K562 (cell line): ENCODE data around the gene TAS2R40. TPM values are rescaled to one million over a fixed set of nuclear protein-coding genes. Genes with fewer than 3 reads are reported as not detected.

Source experiments
- CHD1 ChIP-seq: fragments of 200-600 bp; sonication (generic); IDR thresholded peaks from one replicate; pipeline ENCODE4 v1.6.1; 2012; ENCODE audit warnings: mild to moderate bottlenecking, moderate library complexity, low read length, inconsistent platforms
- CREM ChIP-seq: IDR thresholded peaks from 2 replicates; pipeline ENCODE4 v1.6.1; 2014; ENCODE audit warnings: antibody characterized with exemption, low read depth
- DMBX1 ChIP-seq: fragments of 250-450 bp; sonication (Bioruptor Pico); IDR thresholded peaks from 2 replicates; pipeline ENCODE4 v1.8.0; 2022; ENCODE audit warnings: inconsistent platforms, mild to moderate bottlenecking, moderate library complexity, borderline replicate concordance
- ILF3 ChIP-seq: fragments of 450-650 bp; IDR thresholded peaks from 2 replicates; pipeline ENCODE4 v1.6.1; 2018; ENCODE audit warnings: antibody characterized with exemption, mild to moderate bottlenecking, moderate library complexity, borderline replicate concordance
- JUND ChIP-seq, 2 experiments: IDR thresholded peaks; 2 replicates in 1 of 2; 3 replicates in 1 of 2; pipeline ENCODE4 v1.6.1; 2011; ENCODE audit warnings: borderline replicate concordance in 2 of 2, low read depth in 2 of 2, low read length in 2 of 2, improper control_type of control experiment in 1 of 2, missing biosample characterization in 1 of 2, missing genetic modification characterization in 1 of 2, missing genetic modification reagents in 1 of 2
- MEF2D ChIP-seq: conservative IDR thresholded peaks from 2 replicates; pipeline ENCODE4 v1.6.1; 2016; ENCODE audit warnings: low read depth, missing genetic modification characterization, missing compliant biosample characterization
- RBM25 ChIP-seq: fragments of 200-400 bp; formaldehyde crosslinking; IDR thresholded peaks from 2 replicates; pipeline ENCODE4 v1.6.1; 2018; ENCODE audit warnings: low read length, low read depth, moderate library complexity; ENCODE audit not compliant: severe bottlenecking
- RBM34 ChIP-seq: fragments of 200-400 bp; formaldehyde crosslinking; IDR thresholded peaks from 2 replicates; pipeline ENCODE4 v1.6.1; 2018; ENCODE audit warnings: low read length, borderline replicate concordance; ENCODE audit not compliant: insufficient read depth
- SIN3A ChIP-seq, 2 experiments: fragments of 150-350 bp in 1 of 2; IDR thresholded peaks; 2 replicates each; pipeline ENCODE4 v1.6.1; 2011 to 2016; ENCODE audit warnings: borderline replicate concordance in 2 of 2, low read depth in 2 of 2, low read length in 2 of 2, mild to moderate bottlenecking in 2 of 2, moderate library complexity in 2 of 2; ENCODE audit not compliant: control insufficient read depth in 1 of 2
- TSC22D4 ChIP-seq: fragments of 450-650 bp; IDR thresholded peaks from 2 replicates; pipeline ENCODE4 v1.6.1; 2016; ENCODE audit warnings: missing genetic modification characterization, missing biosample characterization, control low read depth
- ZNF121 ChIP-seq: sonication (generic); formaldehyde crosslinking; conservative IDR thresholded peaks from 2 replicates; pipeline ENCODE4 v1.8.0; 2022; ENCODE audit warnings: missing genetic modification reagents
- ZNF561 ChIP-seq: fragments of 450-650 bp; formaldehyde crosslinking; conservative IDR thresholded peaks from 2 replicates; pipeline ENCODE4 v1.4.0; 2020; ENCODE audit warnings: mild to moderate bottlenecking, moderate library complexity
- ZNF75A ChIP-seq: fragments of 450-650 bp; formaldehyde crosslinking; IDR thresholded peaks from 2 replicates; pipeline ENCODE4 v1.4.0; 2020; ENCODE audit warnings: mild to moderate bottlenecking
- ZNF785 ChIP-seq: fragments of 250-450 bp; sonication (Bioruptor Pico); IDR thresholded peaks from 2 replicates; pipeline ENCODE4 v1.4.0; 2020; ENCODE audit warnings: mild to moderate bottlenecking
- ZNF830 ChIP-seq: fragments of 250-450 bp; sonication (Bioruptor Pico); IDR thresholded peaks from 2 replicates; pipeline ENCODE4 v1.5.0; 2021; ENCODE audit warnings: mild to moderate bottlenecking
- polyA plus RNA-seq, 8 experiments: library from polyadenylated mRNA; depleted of rRNA in 4 of 8; stranded (reverse) in 5 of 8; unstranded in 3 of 8; fragments of >200 nt; fragmentation: Nextera tagmentation in 2 of 8; fragmentation: Illumina TruSeq in 1 of 8; extraction: Ambion mirVana in 2 of 8; extraction: Trizol in 1 of 8; gene quantifications; 2 replicates each; pipeline versions ENCODE4 v1.2.1 to v1.2.3, GENCODE V29; 2011 to 2014; ENCODE audit warnings: inconsistent platforms in 1 of 8, missing spikeins in 1 of 8
- total RNA-seq, 7 experiments: library from RNA; depleted of rRNA in 6 of 7; stranded (reverse); fragments of >200 nt in 6 of 7; fragmentation: Illumina TruSeq in 2 of 7; extraction: Trizol in 2 of 7; gene quantifications; 2 replicates each; pipeline versions ENCODE4 v1.2.1 to v1.2.3, GENCODE V29; 2011 to 2021; ENCODE audit warnings: low replicate concordance in 1 of 7
- TF ChIP-seq, protein P1 (sequence below), 2 experiments: fragments of 450-650 bp; formaldehyde crosslinking in 1 of 2; IDR thresholded peaks; 2 replicates each; pipeline versions ENCODE4 v1.4.0 to v1.6.1; 2014 to 2020; ENCODE audit warnings: mild to moderate bottlenecking in 2 of 2, borderline replicate concordance in 1 of 2, low read depth in 1 of 2
- TF ChIP-seq, protein P2 (sequence below): sonication (generic); formaldehyde crosslinking; IDR thresholded peaks from 2 replicates; pipeline ENCODE4 v1.8.0; 2023; ENCODE audit warnings: mild to moderate bottlenecking, missing genetic modification reagents

Gene TAS2R40
- total and polyA plus RNA-seq, 9 of the 15 experiments (the other 6 are each of a cell fraction or from before 2014, with no cell fraction given) = not detected

DNA sequence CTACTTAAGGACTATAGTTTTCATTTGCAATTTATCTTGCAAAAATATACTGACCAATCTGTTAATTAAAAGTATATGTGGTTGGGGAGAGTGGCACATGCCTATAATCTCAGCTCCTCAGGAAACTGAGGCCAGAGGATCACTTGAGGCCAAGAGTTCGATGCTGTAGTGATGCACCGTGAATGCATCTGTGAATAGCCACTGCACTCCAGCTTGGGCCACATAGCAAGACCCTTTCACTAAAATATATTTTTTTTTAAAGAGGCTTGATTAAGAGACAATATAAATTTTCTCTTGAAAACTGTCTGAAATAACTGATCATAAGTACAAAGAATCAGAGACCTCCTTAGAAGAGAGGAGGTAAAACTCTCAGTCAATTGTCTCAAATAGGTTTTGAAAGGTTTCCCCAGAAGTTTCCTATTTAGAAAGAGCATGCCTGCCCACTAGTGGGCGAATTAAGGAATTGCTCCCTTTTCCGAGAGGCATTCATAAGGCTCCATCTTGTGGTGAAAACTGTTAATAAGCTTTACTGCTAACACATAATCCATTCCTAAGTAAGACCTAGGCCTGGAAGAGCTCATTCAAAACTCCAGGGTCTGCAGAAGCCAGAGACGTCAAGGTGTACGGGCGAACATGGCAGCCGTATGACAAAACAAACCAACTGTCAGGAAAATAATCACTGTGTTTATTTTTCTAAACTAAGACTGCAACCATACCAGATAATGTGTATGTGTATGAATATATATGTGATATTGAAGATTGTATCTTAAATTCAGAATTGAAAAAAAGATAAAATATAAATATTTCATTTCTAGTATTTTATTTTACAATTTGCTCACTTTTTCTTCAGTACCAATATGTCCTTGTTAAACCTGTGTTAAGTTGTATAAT is 6.8 kb upstream of the TAS2R40 start (continued):
- no peak for TF ChIP-seq ZNF561 (CRISPR knock-in tag)
- TF ChIP-seq SIN3A (IDR thresholded peaks at IDR 0.05; ENCODE audit: borderline replicate concordance in 2 of 2, control insufficient read depth in 1 of 2, low read depth in 2 of 2, low read length in 2 of 2) = no peak
- no peak for TF ChIP-seq CHD1
- TF ChIP-seq, protein P1, sequence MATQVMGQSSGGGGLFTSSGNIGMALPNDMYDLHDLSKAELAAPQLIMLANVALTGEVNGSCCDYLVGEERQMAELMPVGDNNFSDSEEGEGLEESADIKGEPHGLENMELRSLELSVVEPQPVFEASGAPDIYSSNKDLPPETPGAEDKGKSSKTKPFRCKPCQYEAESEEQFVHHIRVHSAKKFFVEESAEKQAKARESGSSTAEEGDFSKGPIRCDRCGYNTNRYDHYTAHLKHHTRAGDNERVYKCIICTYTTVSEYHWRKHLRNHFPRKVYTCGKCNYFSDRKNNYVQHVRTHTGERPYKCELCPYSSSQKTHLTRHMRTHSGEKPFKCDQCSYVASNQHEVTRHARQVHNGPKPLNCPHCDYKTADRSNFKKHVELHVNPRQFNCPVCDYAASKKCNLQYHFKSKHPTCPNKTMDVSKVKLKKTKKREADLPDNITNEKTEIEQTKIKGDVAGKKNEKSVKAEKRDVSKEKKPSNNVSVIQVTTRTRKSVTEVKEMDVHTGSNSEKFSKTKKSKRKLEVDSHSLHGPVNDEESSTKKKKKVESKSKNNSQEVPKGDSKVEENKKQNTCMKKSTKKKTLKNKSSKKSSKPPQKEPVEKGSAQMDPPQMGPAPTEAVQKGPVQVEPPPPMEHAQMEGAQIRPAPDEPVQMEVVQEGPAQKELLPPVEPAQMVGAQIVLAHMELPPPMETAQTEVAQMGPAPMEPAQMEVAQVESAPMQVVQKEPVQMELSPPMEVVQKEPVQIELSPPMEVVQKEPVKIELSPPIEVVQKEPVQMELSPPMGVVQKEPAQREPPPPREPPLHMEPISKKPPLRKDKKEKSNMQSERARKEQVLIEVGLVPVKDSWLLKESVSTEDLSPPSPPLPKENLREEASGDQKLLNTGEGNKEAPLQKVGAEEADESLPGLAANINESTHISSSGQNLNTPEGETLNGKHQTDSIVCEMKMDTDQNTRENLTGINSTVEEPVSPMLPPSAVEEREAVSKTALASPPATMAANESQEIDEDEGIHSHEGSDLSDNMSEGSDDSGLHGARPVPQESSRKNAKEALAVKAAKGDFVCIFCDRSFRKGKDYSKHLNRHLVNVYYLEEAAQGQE (IDR thresholded peaks at IDR 0.05; ENCODE audit: borderline replicate concordance) = peak; percentile 96
- TF ChIP-seq, protein P1 (CRISPR knock-in tag; IDR thresholded peaks at IDR 0.05; ENCODE audit: low read depth) = no peak
- no peak for TF ChIP-seq ILF3
- TF ChIP-seq ZNF121 (CRISPR knock-in tag) = peak; percentile 85
- no peak for TF ChIP-seq ZNF785
- 0 out of 2 replicates have a peak, but pooled peaks have one; percentile 32 for TF ChIP-seq CREM
- TF ChIP-seq RBM34 = no peak
- no peak for TF ChIP-seq ZNF830 (CRISPR knock-in tag)
- no peak for TF ChIP-seq TSC22D4 (tag)
- TF ChIP-seq ZNF75A (CRISPR knock-in tag) = no peak
- TF ChIP-seq JUND (IDR thresholded peaks at IDR 0.05; ENCODE audit: borderline replicate concordance, low read depth, low read length) = peak; percentile 57; the same call in 1 of the 2 replicates
- no peak for TF ChIP-seq JUND (tag; IDR thresholded peaks at IDR 0.05; ENCODE audit: borderline replicate concordance, low read depth, low read length)
- peak; percentile 33 for TF ChIP-seq RBM25
- TF ChIP-seq, protein P2, sequence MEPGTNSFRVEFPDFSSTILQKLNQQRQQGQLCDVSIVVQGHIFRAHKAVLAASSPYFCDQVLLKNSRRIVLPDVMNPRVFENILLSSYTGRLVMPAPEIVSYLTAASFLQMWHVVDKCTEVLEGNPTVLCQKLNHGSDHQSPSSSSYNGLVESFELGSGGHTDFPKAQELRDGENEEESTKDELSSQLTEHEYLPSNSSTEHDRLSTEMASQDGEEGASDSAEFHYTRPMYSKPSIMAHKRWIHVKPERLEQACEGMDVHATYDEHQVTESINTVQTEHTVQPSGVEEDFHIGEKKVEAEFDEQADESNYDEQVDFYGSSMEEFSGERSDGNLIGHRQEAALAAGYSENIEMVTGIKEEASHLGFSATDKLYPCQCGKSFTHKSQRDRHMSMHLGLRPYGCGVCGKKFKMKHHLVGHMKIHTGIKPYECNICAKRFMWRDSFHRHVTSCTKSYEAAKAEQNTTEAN (CRISPR knock-in tag) = no peak
- no peak for TF ChIP-seq DMBX1 (CRISPR knock-in tag)
- TF ChIP-seq MEF2D (tag) = no peak
